KBM-7 (cell line): ENCODE data around the gene SLC22A12.

ENCODE experiments used
- DNase-seq: peaks from one replicate; pipeline ENCODE4 v3.0.0-alpha.2; 2015
- in situ Hi-C: fragments of 300-500 bp; cut with MboI; formaldehyde crosslinking; loops from 2 replicates; pipeline ENCODE4 v1.14.3; 2020; ENCODE audit warnings: low sequenced_read_pairs, low pct_unique_long_range_greater_than_20kb, mixed read lengths

SLC22A12 gene

DNA sequence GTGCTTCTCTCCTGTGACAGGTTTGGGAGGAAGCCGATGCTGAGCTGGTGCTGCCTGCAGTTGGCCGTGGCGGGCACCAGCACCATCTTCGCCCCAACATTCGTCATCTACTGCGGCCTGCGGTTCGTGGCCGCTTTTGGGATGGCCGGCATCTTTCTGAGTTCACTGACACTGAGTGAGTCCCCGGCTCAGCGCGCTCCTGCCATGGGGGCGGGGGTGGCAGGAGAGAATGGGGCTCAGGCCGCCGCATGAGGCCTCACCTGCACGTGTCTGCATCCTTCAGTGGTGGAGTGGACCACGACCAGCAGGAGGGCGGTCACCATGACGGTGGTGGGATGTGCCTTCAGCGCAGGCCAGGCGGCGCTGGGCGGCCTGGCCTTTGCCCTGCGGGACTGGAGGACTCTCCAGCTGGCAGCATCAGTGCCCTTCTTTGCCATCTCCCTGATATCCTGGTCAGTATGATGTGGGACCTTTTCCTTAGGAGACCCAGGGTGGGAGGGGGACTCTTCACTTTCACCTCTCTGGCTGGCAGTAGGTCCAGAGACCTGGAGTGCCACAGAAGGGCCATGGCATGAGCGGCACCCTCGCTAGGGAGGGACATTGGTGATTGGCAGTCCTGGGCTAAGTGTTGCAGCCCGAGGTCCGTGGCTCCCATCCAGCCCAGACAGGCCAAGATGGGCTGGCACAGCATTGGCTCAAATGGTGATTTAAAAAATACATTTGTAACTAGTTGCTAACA, 28.9 kb upstream of the SLC22A12 start:
- no peak for DNase-seq
- in situ Hi-C loops: no loop called here

DNA sequence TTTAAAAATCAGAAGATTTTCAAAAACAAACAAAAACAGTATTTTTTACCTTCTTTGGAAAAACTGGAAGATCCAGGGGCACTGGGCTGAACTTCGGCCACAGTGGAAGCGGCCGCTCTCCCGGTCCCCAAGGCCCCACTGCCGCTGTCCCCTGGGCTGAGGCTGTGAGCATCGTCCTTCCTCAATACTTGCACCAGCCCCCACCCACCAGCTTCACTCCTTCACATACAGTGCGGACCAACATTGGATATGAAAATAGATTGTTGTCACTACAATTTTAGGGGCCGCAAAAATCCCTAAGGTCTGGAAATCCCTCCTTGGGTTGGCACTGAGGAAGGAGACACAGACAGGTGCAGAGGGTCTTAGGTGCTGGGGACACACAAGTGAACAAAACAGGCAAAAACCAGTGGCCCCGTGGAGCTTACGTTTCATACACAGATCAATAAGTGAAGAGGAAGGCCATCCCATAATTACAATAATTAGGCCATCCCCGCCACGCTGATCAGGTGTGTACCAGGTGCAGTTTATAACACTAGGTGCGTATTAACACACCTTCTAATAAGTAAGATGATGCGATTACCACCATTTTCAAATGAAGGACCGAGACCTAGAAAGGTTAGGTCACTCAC, 28.2 kb upstream of the SLC22A12 start:
- in situ Hi-C loops: no loop called here
- DNase-seq: no peak

DNA sequence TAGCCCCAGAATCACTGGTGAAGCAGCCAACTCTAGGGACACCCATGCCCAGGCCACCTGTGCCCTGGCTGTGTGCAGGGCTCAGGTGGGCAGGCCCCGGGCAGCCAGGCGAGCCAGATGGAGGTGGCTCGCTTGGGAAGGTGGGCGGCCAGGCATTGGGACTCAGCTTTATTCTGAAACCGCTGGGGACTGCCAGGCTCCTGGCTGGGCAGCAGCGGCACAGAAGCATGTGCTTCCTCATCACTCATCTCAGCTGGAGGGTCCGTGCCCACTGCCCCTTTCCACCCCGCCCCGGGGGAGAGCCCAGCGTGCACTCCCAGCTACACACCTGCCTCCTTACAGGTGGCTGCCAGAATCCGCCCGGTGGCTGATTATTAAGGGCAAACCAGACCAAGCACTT, 27.1 kb upstream of the SLC22A12 start:
- in situ Hi-C loops: no loop called here
- no peak for DNase-seq

DNA sequence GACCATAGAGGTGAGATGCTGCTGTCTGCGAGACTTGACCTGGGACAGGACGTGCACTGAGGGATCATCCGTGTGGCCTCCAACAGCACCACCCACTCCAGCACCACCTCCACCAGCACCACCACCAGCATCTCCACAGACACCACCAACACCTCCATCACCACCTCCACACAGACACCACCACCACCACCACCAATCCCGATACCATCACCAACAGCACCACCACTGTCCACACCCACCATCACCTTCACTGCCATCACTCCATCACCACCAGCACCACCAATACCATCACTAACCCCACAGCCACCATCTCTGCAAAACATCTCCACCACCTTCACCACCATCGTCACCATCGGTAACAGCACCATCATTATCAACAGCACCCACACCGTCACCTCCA, 26.6 kb upstream of the SLC22A12 start:
- in situ Hi-C loops: no loop called here
- DNase-seq: no peak

DNA sequence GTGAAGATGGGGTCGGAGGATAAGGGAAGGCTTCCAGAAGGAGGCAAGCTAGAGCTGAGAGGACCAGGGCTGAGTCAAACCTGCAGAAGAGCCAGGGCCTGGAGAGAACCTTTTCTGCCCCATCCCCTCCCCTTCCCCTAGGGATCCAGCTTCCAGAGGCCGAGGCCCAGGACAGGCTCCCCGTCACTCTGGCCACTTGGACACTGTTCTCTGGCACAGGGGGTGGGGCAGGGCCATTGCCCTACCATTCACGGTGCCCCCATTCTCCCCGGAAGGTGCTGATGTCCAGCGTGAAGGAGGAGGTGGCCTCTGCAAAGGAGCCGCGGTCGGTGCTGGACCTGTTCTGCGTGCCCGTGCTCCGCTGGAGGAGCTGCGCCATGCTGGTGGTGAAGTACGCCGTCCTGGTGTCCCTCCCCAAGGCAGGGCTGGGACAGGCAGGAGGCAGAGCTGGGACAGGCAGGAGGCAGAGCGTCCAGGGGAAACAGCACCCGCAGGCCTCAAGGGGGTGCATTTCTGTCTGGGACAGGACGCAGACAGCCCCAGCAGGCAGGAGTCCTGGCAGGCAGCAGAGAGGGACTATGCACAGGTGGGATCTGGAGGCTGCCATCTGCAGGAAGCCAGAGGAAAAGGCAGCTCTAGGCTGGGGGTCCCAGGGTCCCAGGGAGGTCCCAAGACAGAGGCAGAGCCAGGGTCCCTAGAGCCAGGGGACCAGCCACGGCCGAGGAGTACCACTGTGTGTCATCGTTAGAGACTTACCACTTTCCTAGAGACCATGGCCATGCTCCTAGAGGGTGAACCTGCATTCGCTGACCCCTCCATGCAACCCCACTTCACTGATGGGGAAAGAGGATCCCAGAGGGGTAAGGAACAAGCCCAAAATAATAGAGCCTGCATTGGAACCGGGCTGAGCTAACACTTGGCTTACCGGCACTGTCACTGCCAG, 25.8 kb upstream of the SLC22A12 start:
- in situ Hi-C loops: no loop called here

DNA sequence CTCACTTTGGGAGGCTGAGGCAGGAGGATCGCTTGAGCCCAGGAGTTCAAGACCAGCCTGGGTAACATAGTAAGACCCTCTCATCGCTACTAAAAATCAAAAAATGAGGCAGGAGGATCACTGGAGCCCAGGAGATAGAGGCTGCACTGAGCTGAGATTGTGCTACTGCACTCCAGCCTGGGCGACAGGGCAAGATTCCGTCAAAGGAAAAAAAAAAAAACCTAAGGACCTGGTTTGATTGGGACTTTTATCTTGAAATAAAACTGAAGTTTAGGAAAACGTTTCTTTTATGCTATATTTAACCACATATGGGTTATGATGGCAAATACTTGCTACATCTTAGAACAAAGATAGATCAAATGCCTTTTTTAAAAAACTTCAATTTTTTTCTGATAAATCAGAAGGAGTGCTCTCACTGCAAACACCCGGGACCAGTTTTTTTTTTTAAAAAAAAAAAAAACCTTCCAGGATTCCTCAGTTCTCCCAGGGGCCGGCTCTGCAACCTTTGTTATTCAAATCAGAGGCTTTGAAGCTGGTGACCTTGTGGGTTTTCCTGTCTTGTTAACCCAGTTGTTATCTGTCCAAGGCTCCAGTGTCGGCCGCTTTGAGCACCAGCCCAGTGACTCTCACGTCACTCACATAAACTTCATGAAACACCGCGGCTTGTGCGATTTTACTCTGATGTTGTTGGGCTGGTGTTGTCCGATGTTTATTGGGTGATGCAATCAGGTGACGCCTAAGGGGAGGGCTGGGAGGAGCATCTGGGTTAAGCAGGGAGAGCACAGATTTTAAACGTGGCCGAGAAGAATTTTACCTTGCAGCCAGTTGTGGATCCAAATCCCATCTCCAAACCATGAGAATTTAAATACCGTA, 24.7 kb upstream of the SLC22A12 start:
- in situ Hi-C loops: no loop called here
- DNase-seq: no peak

More for the DNA sequence above, 25.8 kb upstream of the SLC22A12 start:
- no peak for DNase-seq

DNA sequence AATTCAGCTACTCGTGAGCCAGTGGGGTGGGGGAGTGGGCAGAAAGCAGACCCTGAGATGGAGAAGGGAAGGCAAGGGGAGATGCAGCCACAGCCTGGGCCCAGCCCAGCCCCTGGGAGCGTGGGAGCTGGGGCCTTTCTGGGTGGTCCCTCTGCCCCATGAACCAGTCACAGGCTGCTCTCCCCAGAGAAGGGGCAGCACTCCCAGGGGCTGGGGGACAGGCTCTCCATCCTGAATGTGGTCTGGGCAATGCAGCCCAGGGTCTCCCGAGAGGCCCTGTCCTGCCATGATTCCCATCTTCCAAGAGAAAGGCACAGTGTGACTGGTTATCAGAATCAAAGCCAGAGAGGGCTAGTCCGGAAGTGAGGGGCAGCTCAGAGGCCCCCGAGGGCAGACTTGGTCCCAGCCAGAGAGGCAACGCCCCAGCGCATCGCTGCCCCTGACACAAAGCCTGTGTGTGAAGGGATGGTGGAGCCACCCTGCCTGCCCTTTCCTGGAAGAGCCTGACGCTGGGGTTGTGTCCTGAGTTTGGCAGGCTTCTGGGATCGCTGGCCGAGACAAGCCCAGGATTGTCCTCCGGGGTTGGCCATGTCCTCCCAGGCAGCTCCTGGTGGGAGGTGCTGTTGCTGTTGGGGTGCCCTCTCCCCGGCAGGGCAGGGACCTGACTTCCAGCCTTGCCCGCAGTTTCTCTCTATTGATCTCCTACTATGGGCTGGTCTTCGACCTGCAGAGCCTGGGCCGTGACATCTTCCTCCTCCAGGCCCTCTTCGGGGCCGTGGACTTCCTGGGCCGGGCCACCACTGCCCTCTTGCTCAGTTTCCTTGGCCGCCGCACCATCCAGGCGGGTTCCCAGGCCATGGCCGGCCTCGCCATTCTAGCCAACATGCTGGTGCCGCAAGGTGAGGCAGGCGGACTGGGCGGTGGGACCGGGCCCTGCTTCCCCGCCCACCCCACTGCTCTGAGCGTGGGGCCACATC, 23.8 kb upstream of the SLC22A12 start:
- in situ Hi-C loops: no loop called here
- no peak for DNase-seq

DNA sequence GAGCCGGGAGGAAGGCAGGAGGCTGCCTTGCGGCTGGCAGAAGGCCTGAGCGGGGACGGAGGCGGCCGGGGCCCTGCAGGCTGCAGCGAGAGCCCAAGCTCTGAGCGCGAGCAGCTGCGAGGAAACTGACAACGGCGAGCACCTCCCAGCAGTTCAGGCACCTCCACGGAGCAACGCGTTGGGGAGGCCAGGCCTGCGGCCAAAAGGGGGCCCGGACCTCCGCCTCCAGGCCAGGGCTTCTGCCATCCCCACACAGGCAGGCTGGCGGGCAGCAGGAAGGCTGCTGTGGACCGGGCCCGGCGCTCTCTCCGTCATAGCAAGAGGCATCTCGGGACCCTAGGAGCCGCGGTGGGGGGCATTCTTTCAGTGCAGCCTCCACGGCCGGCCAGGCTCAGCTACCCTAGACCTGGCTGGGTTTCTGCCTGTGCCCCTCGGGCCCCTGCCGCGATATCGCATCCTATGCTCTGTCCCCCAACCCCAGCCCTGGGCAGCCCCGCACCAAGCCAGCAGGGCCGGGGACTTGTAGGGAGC, 22.9 kb upstream of the SLC22A12 start:
- in situ Hi-C loops: no loop called here
- DNase-seq: no peak

DNA sequence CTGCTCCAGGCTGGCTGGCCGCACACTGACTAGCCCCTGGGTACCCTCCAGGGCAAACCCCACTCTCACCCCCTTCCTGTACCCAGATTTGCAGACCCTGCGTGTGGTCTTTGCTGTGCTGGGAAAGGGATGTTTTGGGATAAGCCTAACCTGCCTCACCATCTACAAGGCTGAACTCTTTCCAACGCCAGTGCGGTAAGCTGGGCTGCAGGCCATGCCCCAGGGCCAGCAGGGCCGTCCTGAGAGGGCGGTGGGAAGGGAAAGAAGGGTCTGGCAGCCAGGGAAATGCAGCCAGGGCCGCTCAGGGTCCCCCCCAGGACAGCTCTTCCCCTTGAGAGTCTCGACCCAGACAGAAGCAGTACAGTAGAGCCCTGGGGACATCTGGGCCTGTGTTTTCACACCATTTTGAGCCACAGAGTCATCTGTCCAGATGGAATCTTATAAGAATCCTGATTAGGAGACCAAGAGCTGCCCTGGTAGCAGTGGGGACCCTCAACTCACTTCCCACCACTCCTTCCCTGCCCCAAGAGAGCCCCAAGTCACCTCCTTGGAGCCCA, 22.4 kb upstream of the SLC22A12 start:
- in situ Hi-C loops: no loop called here
- DNase-seq: no peak

DNA sequence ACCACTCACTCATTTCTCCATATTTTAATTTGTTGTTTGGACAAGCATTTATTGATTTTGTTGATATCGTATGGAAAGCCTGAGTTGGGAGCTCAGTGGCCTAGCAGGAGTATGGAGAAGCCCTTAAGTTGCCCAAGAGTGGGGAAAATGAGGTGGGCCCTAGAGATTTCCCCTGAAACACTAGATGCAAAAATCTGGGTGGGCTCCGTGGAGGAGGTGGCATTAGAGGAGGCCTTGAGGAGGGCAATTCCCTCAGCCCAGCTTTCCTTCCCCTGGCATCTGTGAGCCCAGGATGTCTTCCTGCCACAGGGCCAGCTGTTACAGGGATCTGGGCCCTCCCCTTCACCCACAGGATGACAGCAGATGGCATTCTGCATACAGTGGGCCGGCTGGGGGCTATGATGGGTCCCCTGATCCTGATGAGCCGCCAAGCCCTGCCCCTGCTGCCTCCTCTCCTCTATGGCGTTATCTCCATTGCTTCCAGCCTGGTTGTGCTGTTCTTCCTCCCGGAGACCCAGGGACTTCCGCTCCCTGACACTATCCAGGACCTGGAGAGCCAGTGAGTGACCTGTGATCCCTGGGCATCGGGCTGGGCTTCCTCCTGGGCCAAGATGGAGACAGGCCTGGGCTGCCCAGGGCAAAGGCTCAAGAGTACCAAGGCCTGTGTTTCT, 21.6 kb upstream of the SLC22A12 start:
- in situ Hi-C loops: no loop called here
- DNase-seq: no peak

DNA sequence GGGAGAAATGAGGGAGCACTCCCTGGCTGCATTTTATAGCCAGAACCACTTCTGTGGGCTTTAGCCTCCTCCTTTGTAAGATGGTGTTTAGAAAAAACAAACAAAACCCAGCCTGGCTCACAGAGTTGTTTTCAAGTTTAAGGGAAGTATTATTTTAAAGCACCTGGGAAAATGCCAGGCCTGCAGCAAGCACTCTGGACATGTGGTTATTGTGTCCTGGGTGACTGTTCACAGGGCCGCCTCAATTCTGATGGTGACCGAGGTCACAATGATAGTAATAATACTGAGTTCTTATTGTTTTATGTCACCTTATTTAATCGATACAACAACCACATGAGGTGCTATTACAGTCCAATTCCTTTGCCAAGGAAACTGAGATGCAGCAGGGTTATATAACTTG, 20.7 kb upstream of the SLC22A12 start:
- DNase-seq: no peak
- in situ Hi-C loops: no loop called here

DNA sequence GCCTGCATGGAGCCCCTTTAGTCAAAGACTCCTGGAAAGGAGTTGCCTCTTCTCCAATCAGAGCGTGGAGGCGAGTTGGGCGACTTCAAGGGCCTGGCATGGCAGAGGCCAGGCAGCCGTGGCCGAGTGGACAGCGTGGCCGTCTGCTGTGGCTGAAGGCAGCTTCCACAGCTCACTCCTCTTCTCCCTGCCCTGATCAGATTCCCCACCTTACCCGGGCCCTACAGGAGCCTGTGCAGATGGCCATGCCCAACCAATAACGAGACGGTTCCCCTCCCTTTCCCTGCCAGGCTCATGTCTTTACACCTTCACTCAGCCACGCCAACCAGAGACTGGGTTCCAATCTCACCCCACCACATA, 20.0 kb upstream of the SLC22A12 start:
- no peak for DNase-seq
- in situ Hi-C loops: no loop called here

DNA sequence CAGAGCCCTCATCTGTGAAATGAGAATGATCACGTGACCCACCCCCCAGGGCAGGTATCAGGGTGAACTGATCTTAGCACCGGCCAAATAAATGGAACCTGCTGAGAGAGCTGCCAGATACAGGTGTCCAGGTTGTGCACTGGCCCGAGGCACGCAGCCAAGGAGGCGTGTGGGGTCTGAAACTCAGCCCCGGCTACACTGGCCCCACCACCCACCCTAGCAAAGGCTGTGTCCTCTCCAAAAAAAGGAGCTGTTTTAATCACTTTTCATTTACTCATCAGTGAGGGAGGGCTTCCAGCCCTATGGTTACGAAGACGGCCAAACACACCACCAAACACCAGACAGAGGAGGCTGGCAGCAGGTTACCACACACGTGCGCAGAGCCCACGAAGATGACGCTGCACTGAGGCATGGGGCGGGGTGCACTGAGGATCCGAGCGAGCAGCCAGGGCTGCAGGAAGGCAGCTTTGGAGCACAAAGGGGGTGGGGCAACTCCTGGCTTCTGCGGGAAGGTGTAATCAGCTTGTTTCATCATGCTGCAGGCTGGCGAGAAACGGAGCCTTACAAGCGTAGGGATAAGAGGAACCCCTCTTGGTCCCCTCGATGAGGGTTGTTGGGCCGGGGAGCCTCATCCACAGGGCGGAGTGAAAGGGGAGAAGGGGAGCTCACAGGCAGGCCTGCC, 19.5 kb upstream of the SLC22A12 start:
- DNase-seq: no peak
- in situ Hi-C loops: no loop called here

DNA sequence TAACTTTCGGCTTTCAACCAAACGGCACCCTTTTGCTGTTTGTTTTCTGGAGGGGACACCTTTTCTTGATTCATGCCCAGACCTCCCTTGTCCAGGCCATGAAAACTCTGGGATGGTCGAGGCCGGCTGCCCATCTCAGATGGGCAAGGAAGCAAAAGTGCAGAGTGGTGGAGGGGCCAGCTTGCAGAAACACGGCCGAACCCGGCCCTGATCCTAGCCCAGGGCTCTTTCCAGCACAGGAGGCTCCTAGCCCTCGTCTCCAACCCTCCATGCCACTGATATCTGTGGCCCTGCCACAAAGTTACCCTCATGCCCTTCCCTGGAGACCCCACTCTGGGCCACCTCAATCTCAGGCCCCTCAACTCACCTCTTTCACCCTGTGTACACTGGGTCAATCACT, 18.9 kb upstream of the SLC22A12 start:
- in situ Hi-C loops: no loop called here
- DNase-seq: no peak

DNA sequence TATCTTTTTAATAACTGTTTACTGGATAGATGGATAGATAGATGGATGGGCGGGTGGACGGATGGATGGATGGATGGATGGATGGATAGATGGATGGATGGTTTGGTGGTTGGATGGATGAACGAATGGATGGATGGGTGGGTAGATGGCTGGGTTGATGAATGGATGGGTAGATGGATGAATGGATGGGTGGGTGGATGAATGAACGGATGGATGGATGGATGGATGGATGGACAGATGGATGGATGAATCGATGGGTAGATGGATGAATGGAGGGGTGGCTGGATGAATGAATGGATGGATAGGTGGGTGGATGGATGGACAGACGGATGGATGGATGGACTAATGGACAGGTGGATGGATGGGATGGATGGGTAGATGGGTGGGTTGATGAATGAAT, 13.8 kb upstream of the SLC22A12 start:
- in situ Hi-C loops: no loop called here
- no peak for DNase-seq

DNA sequence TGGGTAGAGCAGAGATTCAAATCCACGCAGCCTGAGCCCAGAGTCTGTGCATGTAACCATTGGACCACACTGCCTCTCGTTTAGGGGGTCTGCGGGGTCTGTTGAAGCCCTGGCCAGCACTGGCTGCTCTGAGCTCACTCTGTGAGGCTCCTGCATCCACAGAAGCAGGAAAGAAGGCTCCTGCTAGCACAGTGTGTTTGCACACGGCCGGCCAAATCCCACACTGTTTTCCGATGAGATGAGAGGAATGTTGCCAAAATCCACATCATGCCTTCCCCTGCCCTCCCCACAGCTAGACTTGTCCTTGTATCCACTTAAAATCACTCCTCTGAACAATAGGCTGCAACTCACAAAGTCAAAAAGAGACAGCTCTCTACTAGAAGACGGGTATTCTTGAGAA, 10.6 kb upstream of the SLC22A12 start:
- DNase-seq: no peak
- in situ Hi-C loops: no loop called here
